Activated T-helper 17 cell treated with anti-CD3 and anti-CD28 coated beads, Interleukin-2, amount 50 U/mL, for 72 hours (primary cell): ENCODE data around the gene ATAD3A. TPM values are rescaled to one million over a fixed set of nuclear protein-coding genes. Genes with fewer than 3 reads are reported as not detected.
"Not testable (repeated sequence)": the region's sequence is repeated elsewhere in the genome, so short reads cannot be mapped to it uniquely, and the experiment has no call there.

ENCODE experiments used
- ATAC-seq: fragments of 150-1000 bp; cut with Tn5 transposase; replicated peaks from 2 replicates; pipeline ENCODE4 v1.10.0; 2021; ENCODE audit warnings: mild to moderate bottlenecking, moderate library complexity
- H3K27ac Mint-ChIP-seq: one replicate; pipeline ENCODE4 v1.8.0; 2022; ENCODE audit warnings: mixed read lengths
- H3K27me3 Mint-ChIP-seq: one replicate; pipeline ENCODE4 v1.8.0; 2022; ENCODE audit warnings: mixed read lengths
- H3K36me3 Mint-ChIP-seq: one replicate; pipeline ENCODE4 v1.8.0; 2022; ENCODE audit warnings: low read depth, mild to moderate bottlenecking, mixed read lengths
- H3K4me1 Mint-ChIP-seq: one replicate; pipeline ENCODE4 v1.8.0; 2022; ENCODE audit warnings: mixed read lengths
- H3K4me3 Mint-ChIP-seq: one replicate; pipeline ENCODE4 v1.8.0; 2022; ENCODE audit warnings: mild to moderate bottlenecking, mixed read lengths
- H3K9me3 Mint-ChIP-seq: one replicate; pipeline ENCODE4 v1.8.0; 2022; ENCODE audit warnings: mixed read lengths
- total RNA-seq, 2 donors: library from RNA; stranded (reverse); gene quantifications; one replicate each; pipeline ENCODE4 v1.2.3, GENCODE V29; 2022

ATAD3A gene
- total RNA-seq, 2 donors from 2014 or later = 24.2 to 56.8 TPM

DNA sequence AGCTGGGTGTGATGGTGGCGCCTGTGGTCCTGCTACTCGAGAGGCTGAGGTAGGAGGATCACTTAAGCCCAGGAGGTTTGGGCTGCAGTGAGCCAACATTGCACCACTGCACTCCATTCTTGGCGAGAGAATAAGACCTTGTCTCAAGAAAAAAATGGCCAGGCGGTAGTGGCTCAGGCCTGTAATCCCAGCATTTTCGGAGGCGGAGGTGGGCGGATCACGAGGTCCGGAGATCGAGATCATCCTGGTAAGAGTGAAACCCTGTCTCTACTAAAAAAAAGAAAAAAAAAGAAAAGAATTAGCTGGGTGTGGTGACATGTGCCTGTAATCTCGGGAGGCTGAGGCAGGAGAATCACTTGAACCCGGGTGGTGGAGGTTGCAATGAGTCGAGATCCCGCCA, 29.1 kb upstream of the ATAD3A start:
- H3K36me3 Mint-ChIP-seq = peaks cover 58% of the 10 kb centered on the region
- H3K9me3 Mint-ChIP-seq = no peaks in the 10 kb centered on the region

DNA sequence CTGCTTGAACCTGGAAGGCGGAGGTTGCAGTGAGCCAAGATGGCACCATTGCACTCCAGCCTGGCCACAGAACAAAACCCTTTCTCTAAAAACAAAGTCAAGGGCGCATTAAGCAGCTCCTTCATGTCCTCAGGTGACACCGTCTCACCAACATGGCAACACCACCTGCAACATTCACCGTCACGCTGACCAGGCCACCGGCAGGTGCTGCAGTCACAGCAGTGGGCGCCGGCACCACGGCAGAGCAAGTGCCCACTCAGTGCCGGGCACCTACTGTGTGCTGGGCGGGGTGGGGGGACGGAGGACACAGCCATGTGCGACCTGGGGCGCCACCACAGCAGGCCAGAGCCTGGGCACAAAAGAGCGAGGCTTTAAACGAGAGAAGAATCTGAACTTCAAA, 28.2 kb upstream of the ATAD3A start:
- H3K9me3 Mint-ChIP-seq = no peaks in the 10 kb centered on the region
- no peak overlapping the region for H3K27ac Mint-ChIP-seq
- no peak overlapping the region for H3K4me3 Mint-ChIP-seq
- ATAC-seq = no peak
- H3K36me3 Mint-ChIP-seq = peaks cover 60% of the 10 kb centered on the region
- H3K4me1 Mint-ChIP-seq = peaks cover 7% of the 10 kb centered on the region
- H3K27me3 Mint-ChIP-seq = no peaks in the 10 kb centered on the region

More for the DNA sequence above, 29.1 kb upstream of the ATAD3A start:
- Mint-ChIP-seq H3K27ac (no peak overlapping the region), H3K27me3 (no peaks in the 10 kb centered on the region), H3K4me3 (no peak overlapping the region), H3K4me1 (peaks cover 7% of the 10 kb centered on the region)
- ATAC-seq = no peak

DNA sequence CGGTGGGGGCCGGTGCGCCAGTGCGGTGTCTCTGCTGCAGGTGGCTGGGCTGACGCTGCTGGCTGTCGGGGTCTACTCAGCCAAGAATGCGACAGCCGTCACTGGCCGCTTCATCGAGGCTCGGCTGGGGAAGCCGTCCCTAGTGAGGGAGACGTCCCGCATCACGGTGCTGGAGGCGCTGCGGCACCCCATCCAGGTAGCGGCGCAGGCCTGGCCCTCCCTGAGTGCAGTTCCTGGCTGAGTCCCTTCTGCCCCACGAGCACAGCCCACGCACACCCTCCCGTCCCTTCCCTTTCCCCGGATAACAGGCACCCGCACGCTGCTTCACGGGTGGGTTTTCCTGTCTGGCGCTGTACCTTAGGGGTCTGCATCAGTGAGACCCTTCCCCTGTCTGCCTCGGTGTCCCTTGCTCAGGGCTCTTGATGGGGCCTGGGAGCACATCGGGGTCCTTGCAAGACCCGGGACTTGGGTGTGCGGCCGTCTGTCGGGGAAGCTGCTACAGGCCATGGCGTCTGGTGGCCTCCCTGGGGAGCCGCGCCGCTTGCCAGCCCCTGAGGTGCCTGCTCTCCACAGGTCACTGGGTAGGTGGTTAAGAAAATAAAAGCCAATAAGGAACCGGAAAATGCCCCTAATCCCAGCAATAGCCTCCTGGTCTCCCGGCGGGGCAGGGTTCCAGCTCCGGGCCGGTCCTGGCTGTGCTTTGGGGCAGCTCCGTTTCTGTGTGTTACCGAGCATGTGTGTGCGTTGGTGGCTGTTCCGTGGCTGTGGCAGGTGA, 26.8 kb upstream of the ATAD3A start:
- H3K27ac Mint-ChIP-seq, H3K4me3 Mint-ChIP-seq, ATAC-seq, H3K9me3 Mint-ChIP-seq, H3K4me1 Mint-ChIP-seq, H3K27me3 Mint-ChIP-seq: not testable (repeated sequence)
- peaks cover 63% of the 10 kb centered on the region for H3K36me3 Mint-ChIP-seq

DNA sequence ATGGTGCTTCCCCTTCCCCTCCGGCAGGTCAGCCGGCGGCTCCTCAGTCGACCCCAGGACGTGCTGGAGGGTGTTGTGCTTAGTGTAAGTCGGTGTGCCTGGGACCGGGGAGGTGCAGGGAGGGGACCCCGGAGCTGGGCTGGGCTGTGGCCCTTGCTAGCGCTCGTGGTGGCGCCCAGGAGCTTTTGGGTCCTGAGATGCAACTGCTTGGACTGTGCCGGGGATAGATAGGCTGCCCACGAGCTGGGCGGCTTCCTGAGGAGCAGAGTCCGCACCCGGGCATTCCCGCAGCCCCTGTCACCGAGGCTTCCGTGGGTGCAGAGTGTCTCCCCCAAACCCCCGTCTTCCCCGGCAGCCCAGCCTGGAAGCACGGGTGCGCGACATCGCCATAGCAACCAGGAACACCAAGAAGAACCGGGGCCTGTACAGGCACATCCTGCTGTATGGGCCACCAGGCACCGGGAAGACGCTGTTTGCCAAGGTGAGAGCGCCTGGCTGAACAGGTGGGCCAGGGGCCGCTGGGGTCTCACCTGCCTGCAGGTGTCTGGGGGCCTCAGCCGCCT, 26.1 kb upstream of the ATAD3A start:
- H3K36me3 Mint-ChIP-seq = peaks cover 63% of the 10 kb centered on the region
- H3K27me3 Mint-ChIP-seq, H3K9me3 Mint-ChIP-seq, ATAC-seq, H3K4me3 Mint-ChIP-seq, H3K4me1 Mint-ChIP-seq, H3K27ac Mint-ChIP-seq: not testable (repeated sequence)

DNA sequence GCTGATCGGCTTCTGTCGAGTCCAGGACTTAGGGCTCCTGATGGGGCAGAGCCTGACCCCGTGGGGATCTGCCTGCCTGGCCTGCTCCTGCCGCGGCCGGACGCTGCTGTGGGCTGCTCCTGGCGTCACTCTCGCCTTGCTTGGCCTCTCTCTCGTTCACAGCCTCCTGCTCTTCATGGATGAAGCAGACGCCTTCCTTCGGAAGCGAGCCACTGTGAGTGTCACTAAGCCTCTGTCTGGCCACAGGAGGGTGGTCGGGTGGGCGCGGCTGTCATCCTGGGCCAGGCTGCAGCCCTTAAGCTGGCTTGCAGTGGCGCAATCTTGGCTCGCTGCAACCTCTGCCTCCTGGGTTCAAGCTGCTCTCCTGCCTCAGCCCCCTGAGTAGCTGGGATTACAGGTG, 24.3 kb upstream of the ATAD3A start:
- Mint-ChIP-seq H3K27ac (no peak overlapping the region), H3K4me3 (no peak overlapping the region), H3K9me3 (no peaks in the 10 kb centered on the region), H3K4me1 (no peaks in the 10 kb centered on the region), H3K27me3 (no peaks in the 10 kb centered on the region), H3K36me3 (peaks cover 71% of the 10 kb centered on the region)
- ATAC-seq = no peak

DNA sequence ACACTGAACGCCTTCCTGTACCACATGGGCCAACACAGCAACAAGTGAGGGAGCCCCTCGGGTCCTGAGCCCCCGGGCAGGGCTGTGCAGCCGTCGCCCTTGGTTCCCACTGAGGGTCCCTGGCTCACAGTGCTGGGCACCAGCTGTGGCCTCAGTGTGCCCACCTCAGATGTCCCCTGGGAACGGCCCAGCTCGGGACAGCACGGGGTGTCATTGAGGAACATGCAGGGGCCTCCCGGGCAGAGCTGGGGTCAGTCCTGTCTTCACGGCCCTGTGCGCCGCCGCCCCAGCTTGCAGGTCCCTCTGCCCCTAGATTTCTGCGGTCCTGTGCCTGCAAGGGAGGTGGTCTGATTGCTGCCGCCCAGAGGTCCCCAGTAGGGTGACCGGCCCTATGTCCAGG, 22.7 kb upstream of the ATAD3A start:
- Mint-ChIP-seq H3K36me3 (peaks cover 69% of the 10 kb centered on the region), H3K27me3 (no peaks in the 10 kb centered on the region), H3K4me1 (no peaks in the 10 kb centered on the region), H3K27ac (no peak overlapping the region), H3K4me3 (no peak overlapping the region), H3K9me3 (no peaks in the 10 kb centered on the region)
- ATAC-seq = no peak

DNA sequence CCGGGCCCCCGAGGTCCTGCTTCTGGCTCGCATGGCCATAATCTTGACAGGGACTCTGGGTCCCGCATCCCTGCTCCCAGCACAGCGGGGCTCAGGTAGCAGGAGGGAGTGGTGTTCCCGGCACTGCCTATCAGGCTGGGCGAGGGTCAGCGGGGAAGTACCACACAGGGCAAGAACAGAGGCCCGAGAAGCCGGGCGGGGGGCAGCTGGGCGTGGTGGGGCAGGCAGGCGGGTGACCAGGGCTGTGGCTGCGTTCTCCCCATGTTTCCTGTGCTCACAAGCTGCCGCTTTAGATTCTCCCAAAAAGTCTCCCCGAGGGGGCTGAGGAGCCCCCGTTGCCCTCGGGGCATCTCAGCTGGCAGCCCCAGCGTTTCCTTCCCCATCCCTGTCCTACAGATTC, 22.1 kb upstream of the ATAD3A start:
- H3K9me3 Mint-ChIP-seq = no peaks in the 10 kb centered on the region
- no peak overlapping the region for H3K4me3 Mint-ChIP-seq
- no peak overlapping the region for H3K27ac Mint-ChIP-seq
- ATAC-seq = no peak
- H3K4me1 Mint-ChIP-seq = no peaks in the 10 kb centered on the region
- peaks cover 65% of the 10 kb centered on the region for H3K36me3 Mint-ChIP-seq
- no peaks in the 10 kb centered on the region for H3K27me3 Mint-ChIP-seq

DNA sequence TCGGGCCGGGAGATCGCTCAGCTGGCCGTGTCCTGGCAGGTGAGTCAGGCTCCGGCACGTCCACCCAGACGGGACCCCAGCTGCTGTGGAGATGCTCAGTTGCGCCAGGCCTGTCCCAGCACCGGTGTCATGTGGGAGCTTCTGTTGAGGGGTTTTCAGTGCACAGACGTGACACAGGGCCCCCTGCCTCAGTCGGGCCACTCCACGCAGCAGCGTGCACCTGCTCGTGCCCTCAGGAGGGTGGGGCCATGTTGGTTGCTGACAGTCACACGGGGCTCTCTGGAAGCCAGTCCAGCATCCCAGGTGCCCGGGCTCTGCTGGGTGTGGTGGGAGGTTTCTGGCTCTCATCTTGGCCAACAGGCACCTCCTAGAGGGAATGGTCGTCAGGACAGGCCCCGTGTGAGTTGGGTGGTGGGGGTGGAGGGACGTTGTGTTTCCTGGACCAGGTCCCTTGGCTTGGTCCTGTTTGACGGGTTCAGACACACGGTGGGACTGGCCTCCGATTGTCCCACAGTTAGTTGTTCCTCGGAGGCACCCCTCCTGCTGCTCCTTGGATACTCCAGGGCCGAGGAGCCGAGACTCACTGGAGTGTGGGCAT, 21.2 kb upstream of the ATAD3A start:
- ATAC-seq = no peak
- Mint-ChIP-seq H3K4me1 (no peaks in the 10 kb centered on the region), H3K36me3 (peaks cover 65% of the 10 kb centered on the region)

DNA sequence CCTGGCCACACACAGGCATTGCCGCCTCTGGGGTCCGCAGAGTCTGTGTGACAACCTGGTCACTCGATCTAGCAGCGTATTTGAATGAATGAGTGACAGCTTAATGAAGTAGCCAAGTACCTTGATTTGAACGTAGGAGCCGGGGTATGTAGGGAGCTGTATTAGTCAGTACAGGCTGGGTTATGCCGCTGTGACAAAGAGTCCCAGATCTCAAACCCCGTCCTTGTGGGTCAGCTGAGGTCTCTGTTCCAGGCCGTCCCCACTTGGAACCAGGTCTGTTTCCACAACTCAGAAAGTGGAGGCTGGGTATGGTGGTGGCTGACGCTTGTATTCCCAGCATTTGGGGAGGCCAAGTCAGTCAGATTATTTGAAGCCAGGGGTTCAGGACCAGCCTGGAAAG, 20.4 kb upstream of the ATAD3A start:
- ATAC-seq = no peak
- no peaks in the 10 kb centered on the region for H3K9me3 Mint-ChIP-seq
- H3K27me3 Mint-ChIP-seq = no peaks in the 10 kb centered on the region
- no peaks in the 10 kb centered on the region for H3K4me1 Mint-ChIP-seq
- H3K4me3 Mint-ChIP-seq = no peak overlapping the region
- no peak overlapping the region for H3K27ac Mint-ChIP-seq
- peaks cover 65% of the 10 kb centered on the region for H3K36me3 Mint-ChIP-seq

More for the DNA sequence above, 21.2 kb upstream of the ATAD3A start:
- Mint-ChIP-seq H3K4me3 (no peak overlapping the region), H3K9me3 (no peaks in the 10 kb centered on the region), H3K27ac (no peak overlapping the region), H3K27me3 (no peaks in the 10 kb centered on the region)

DNA sequence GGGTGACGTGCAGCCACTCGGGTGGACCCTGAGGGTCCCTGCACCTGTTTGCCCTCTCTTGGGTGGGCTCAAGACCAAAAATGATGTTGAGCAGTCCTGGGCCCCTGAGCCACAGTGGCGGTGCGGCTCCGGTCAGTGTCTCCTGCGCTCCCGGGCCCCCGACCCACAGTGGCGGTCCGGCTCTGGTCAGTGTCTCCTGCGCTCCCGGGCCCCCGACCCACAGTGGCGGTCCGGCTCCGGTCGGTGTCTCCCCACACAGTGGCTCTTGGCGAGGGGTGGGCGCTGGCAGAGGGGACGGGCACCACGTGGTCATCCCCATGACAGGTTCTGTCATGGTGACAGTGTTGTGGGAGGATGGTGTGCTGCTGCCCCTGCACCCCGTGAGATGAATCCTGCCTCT, 17.7 kb upstream of the ATAD3A start:
- H3K9me3 Mint-ChIP-seq, H3K4me3 Mint-ChIP-seq, ATAC-seq, H3K4me1 Mint-ChIP-seq, H3K27me3 Mint-ChIP-seq, H3K27ac Mint-ChIP-seq: not testable (repeated sequence)
- H3K36me3 Mint-ChIP-seq = peaks cover 47% of the 10 kb centered on the region

DNA sequence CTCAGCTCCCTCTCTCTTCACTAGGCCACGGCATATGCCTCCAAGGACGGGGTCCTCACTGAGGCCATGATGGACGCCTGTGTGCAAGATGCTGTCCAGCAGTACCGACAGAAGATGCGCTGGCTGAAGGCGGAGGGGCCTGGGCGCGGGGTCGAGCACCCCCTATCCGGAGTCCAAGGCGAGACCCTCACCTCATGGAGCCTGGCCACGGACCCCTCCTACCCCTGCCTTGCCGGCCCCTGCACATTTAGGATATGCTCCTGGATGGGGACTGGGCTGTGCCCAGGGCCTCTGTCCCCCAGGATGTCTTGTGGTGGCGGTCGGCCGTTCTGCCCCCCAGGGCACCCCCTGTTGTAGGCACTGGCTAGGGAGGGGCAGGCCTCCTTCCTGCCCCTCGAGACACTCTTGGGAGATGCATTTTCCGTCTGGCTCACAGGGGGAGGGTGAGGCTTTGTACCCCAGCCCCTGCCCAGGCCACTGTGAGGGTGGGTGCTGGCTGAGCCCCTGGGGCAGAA, 16.4 kb upstream of the ATAD3A start:
- H3K36me3 Mint-ChIP-seq = peaks cover 35% of the 10 kb centered on the region
- ATAC-seq, H3K27me3 Mint-ChIP-seq, H3K9me3 Mint-ChIP-seq, H3K27ac Mint-ChIP-seq, H3K4me1 Mint-ChIP-seq, H3K4me3 Mint-ChIP-seq: not testable (repeated sequence)

DNA sequence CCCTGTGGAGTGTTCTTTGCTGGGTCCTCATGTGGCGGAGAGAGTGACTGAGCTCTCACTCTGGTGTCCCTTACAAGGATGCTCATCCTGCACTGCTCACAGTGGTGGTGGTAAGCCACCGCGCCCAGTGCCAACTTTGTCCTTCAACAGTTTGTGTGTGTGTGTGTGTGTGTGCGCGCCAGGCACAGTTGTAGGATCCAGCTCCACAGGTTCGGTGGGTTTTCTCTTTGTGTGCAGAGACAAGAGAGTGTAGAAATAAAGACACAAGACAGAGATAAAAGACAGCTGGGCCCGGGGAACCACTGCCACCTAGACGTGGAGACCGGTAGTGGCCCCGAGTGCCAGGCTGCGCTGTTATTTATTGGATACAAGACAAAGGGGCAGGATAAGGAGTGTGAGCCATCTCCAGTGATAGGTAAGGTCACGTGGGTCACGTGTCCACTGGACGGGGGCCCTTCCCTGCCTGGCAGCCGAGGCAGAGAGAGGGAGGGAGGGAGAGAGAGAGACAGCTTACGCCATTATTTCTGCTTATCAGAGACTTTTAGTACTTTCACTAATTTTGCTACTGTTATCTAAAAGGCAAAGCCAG, 7.1 kb upstream of the ATAD3A start:
- Mint-ChIP-seq H3K4me3 (peak overlapping the region; percentile 80), H3K27ac (peak overlapping the region; percentile 91)
- H3K27me3 Mint-ChIP-seq, H3K9me3 Mint-ChIP-seq, H3K4me1 Mint-ChIP-seq, H3K36me3 Mint-ChIP-seq: not testable (repeated sequence)
- peak; percentile 76 for ATAC-seq

DNA sequence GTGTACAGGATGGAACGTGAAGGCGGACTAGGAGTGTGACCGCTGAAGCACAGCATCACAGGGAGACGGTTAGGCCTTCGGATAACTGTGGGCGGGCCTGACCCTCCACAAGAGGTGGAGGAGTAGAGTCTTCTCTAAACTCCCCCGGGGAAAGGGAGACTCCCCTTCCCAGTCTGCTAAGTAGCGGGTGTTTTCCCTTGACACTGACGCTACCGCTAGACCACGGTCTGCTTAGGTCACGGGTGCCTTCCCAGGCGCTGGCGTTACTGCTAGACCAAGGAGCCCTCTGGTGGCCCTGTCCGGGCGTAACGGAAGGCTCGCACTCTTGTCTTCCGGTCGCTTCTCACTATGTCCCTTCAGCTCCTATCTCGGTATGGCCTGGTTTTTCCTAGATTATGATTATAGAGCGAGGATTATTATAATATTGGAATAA, 6.6 kb upstream of the ATAD3A start:
- H3K36me3 Mint-ChIP-seq, H3K27me3 Mint-ChIP-seq, H3K4me1 Mint-ChIP-seq, H3K9me3 Mint-ChIP-seq: not testable (repeated sequence)
- H3K4me3 Mint-ChIP-seq = peak overlapping the region; percentile 80
- H3K27ac Mint-ChIP-seq = peak overlapping the region; percentile 91
- ATAC-seq = peak; percentile 81

DNA sequence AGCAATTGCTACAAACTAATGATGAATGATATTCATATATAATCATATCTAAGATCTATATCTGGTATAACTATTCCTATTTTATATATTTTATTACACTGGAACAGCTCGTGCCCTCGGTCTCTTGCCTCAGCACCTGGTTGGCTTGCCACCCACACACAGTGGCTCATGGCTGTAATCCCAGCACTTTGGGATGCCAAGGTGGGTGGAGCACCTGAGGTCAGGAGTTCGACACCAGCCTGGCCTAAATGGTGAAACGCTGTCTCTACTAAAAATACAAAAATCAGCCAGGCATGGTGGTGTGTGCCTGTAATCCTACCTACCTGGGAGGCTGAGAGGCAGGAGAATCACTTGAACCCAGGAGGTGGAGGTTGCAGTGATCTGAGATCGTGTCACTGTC, 6.2 kb upstream of the ATAD3A start:
- peak overlapping the region; percentile 91 for H3K27ac Mint-ChIP-seq
- peak overlapping the region; percentile 80 for H3K4me3 Mint-ChIP-seq
- H3K36me3 Mint-ChIP-seq, ATAC-seq, H3K27me3 Mint-ChIP-seq, H3K9me3 Mint-ChIP-seq, H3K4me1 Mint-ChIP-seq: not testable (repeated sequence)

DNA sequence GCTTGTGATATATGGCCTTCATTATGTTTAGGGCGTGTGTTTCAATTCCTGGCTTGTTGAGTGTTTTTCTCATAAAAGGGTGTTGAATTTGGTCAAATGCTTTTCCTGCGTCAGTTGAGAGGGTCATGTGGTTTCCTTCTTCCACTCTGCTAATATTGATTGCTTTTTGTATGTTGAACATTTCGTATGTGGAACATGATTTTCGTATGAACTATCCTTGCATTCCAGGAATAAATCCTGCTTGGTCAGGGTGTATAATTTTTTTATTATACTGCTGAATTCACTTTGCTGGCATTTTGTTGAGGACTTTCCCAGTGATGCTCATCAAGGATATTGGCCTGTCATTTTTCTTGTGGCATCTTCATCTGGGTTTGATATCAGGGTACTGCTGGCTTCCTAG, 4.7 kb upstream of the ATAD3A start:
- peak overlapping the region; percentile 80 for H3K4me3 Mint-ChIP-seq
- no peaks in the 10 kb centered on the region for H3K9me3 Mint-ChIP-seq
- H3K27me3 Mint-ChIP-seq = no peaks in the 10 kb centered on the region
- no peaks in the 10 kb centered on the region for H3K36me3 Mint-ChIP-seq
- ATAC-seq = no peak
- H3K4me1 Mint-ChIP-seq = peaks cover 12% of the 10 kb centered on the region
- H3K27ac Mint-ChIP-seq = peak overlapping the region; percentile 56
